ENCODE measurements around the gene LY6G5C. TPM values are rescaled to one million over a fixed set of nuclear protein-coding genes. Genes with fewer than 3 reads are reported as not detected.
A peak's percentile ranks its signal among the peaks of the same experiment; 100 is the strongest.

LY6G5C gene
- total and polyA plus RNA-seq, 9 of the 15 experiments (the other 6 are each of a cell fraction or from before 2014, with no cell fraction given), result 0.10 to 0.67 (median 0.46) TPM; not detected in 4

GRCh38 chr6:31702819-31703716 is 22.2 kb upstream of the LY6G5C start, which contains the start of gene ABHD16A (continued):
- TF ChIP-seq HNRNPL (IDR thresholded peaks at IDR 0.05; ENCODE audit: low read depth, low read length), result no peak
- no peak for TF ChIP-seq HMG20B (CRISPR knock-in tag; IDR thresholded peaks at IDR 0.05)
- peak; percentile 93 for TF ChIP-seq ATF3 (IDR thresholded peaks at IDR 0.05)
- no peak for TF ChIP-seq ATF3 (CRISPR knock-in tag; conservative IDR thresholded peaks at IDR 0.05)
- no peak for TF ChIP-seq RNF219 (CRISPR knock-in tag; IDR thresholded peaks at IDR 0.05)
- TF ChIP-seq ZNF197 (CRISPR knock-in tag; IDR thresholded peaks at IDR 0.05; ENCODE audit: low read depth), result peak; percentile 76; the same call in 1 of the 2 replicates
- TF ChIP-seq ZNF778 (CRISPR knock-in tag; IDR thresholded peaks at IDR 0.05), result no peak
- no peak; the same call in 1 of the 2 replicates for TF ChIP-seq TAL1 (IDR thresholded peaks at IDR 0.05)
- TF ChIP-seq HLTF (IDR thresholded peaks at IDR 0.05), result peak; percentile 75; the same call in 1 of the 2 replicates
- peak; percentile 18; the same call in 1 of the 2 replicates for TF ChIP-seq NFE2 (IDR thresholded peaks at IDR 0.05; ENCODE audit: low read depth)
- TF ChIP-seq NUFIP1 (IDR thresholded peaks at IDR 0.05; ENCODE audit: partially characterized antibody), result peak; percentile 84
- TF ChIP-seq PHTF2 (CRISPR knock-in tag; IDR thresholded peaks at IDR 0.05), result no peak
- TF ChIP-seq MCM3 (IDR thresholded peaks at IDR 0.05), result no peak
- TF ChIP-seq MAFK (IDR thresholded peaks at IDR 0.05; ENCODE audit: low read length), result peak; percentile 40; the same call in 1 of the 2 replicates
- TF ChIP-seq MTA2 (IDR thresholded peaks at IDR 0.05; ENCODE audit: low read depth), result no peak; the same call in 1 of the 2 replicates
- TF ChIP-seq PRMT5 (CRISPR knock-in tag; IDR thresholded peaks at IDR 0.05), result peak; percentile 91; the same call in 1 of the 2 replicates
- TF ChIP-seq SNAPC5 (CRISPR knock-in tag; IDR thresholded peaks at IDR 0.05), result no peak
- TF ChIP-seq CBFA2T2 (conservative IDR thresholded peaks at IDR 0.05), result no peak
- TF ChIP-seq BRD9 (IDR thresholded peaks at IDR 0.05; ENCODE audit: low read depth, partially characterized antibody), result peak; percentile 90
- TF ChIP-seq RBFOX2 (IDR thresholded peaks at IDR 0.05; ENCODE audit: low read depth, low read length), result peak; percentile 96
- no peak for TF ChIP-seq BDP1 (IDR thresholded peaks at IDR 0.05; ENCODE audit: insufficient read depth, insufficient read length)
- no peak for TF ChIP-seq HDAC3 (IDR thresholded peaks at IDR 0.05; ENCODE audit: borderline replicate concordance, partially characterized antibody)
- TF ChIP-seq ZNF644 (tag; IDR thresholded peaks at IDR 0.05; ENCODE audit: low read depth), result 0 out of 2 replicates have a peak, but pooled peaks have one; percentile 40
- TF ChIP-seq ZNF274 (IDR thresholded peaks at IDR 0.05; ENCODE audit: borderline replicate concordance, low read depth, low read length), result no peak
- peak; percentile 97 for TF ChIP-seq CREM (IDR thresholded peaks at IDR 0.05; ENCODE audit: low read depth)
- no peak for TF ChIP-seq TSC22D4 (tag; IDR thresholded peaks at IDR 0.05)
- no peak for TF ChIP-seq NR2C1 (IDR thresholded peaks at IDR 0.05)
- TF ChIP-seq NR2C1 (tag; IDR thresholded peaks at IDR 0.05), result no peak
- TF ChIP-seq POLR3G (IDR thresholded peaks at IDR 0.05; ENCODE audit: extremely low read depth, insufficient read length, insufficient replicate concordance), result no peak
- TF ChIP-seq ZBED1 (IDR thresholded peaks at IDR 0.05), result no peak; the same call in none of the 2 replicates
